Measurements from ENCODE around the gene MTPN. TPM values are rescaled to one million over a fixed set of nuclear protein-coding genes. Genes with fewer than 3 reads are reported as not detected.

The MTPN gene
- total RNA-seq, 1 experiment from 2014 or later = 166 TPM

DNA sequence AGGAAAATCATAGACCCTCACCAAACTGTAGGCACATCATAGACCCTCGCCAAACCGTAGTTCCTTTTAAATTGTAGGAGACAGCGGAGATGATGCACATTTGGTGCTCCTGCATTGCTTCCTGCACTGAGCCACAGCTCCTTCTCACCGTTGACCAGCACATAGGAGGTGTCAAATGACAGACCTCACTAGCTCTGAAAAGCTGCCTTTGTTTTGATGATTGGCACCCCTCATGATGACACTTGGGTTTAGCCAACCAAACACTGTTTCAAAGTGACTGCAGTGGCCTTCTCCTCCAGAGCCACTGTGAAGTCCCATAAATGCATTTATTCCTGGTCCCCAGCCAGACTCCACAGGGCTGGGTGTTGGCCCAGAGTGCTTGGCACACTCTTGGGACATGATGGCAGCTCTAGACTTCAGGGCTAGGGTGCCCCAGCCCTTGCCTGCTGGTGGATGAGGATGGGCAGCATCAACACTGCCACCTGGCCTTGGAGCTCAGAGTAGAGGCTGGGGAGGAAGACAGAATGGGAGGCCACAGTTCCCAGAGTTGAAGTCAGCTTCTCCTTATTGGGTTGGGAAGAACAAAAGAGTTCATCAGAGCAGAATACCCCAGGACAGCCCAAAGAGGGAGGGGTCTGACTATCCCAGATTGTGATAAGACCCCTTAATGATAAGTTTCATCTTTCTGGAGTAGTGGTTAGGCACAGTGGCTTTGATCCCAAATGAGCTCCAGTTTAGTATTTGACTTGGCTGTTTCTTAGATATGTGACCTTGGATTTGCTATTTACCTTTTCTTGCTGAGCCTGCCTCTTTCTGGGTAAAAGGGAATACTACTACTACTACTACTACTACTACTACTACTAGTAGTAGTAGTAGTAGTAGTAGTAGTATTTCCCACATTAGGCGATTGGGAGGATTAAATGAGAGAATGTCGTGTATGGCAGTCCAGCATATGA lies 75.3 kb downstream of the MTPN start:
- DNase-seq (ENCODE audit: low spot score) = no peak
- Histone ChIP-seq H3K4me1 (ENCODE audit: insufficient read depth, low read length, poor library complexity, severe bottlenecking) (no peaks in the 10 kb centered on the region), H3K9me3 (ENCODE audit: low read depth, low read length, poor library complexity, severe bottlenecking) (no peaks in the 10 kb centered on the region), H3K27ac (ENCODE audit: low read depth, low read length, poor library complexity, severe bottlenecking) (no peak overlapping the region), H3K4me3 (ENCODE audit: low read depth, low read length, poor library complexity, severe bottlenecking) (no peak overlapping the region), H3K36me3 (ENCODE audit: insufficient read depth, low read length, poor library complexity, severe bottlenecking) (no peaks in the 10 kb centered on the region), H3K27me3 (replicated peaks; ENCODE audit: insufficient read depth, low read depth, low read length, poor library complexity) (no peaks in the 10 kb centered on the region)
- TF ChIP-seq, protein P1, sequence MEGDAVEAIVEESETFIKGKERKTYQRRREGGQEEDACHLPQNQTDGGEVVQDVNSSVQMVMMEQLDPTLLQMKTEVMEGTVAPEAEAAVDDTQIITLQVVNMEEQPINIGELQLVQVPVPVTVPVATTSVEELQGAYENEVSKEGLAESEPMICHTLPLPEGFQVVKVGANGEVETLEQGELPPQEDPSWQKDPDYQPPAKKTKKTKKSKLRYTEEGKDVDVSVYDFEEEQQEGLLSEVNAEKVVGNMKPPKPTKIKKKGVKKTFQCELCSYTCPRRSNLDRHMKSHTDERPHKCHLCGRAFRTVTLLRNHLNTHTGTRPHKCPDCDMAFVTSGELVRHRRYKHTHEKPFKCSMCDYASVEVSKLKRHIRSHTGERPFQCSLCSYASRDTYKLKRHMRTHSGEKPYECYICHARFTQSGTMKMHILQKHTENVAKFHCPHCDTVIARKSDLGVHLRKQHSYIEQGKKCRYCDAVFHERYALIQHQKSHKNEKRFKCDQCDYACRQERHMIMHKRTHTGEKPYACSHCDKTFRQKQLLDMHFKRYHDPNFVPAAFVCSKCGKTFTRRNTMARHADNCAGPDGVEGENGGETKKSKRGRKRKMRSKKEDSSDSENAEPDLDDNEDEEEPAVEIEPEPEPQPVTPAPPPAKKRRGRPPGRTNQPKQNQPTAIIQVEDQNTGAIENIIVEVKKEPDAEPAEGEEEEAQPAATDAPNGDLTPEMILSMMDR (conservative IDR thresholded peaks at IDR 0.05; ENCODE audit: low read depth, low read length) = no peak
- TF ChIP-seq EZH2 (IDR thresholded peaks at IDR 0.05; ENCODE audit: borderline replicate concordance, low read depth, low read length, poor library complexity, severe bottlenecking) = no peak
- BruUV-seq (replicated peaks) = no TSS peak
- ChIA-PET POLR2A (ENCODE audit: low non-redundant PET) (no interaction called here), CTCF (no interaction called here)
- intact Hi-C loops (cut with micrococcal nuclease; ENCODE audit: unreplicated experiment) = no loop called here

DNA sequence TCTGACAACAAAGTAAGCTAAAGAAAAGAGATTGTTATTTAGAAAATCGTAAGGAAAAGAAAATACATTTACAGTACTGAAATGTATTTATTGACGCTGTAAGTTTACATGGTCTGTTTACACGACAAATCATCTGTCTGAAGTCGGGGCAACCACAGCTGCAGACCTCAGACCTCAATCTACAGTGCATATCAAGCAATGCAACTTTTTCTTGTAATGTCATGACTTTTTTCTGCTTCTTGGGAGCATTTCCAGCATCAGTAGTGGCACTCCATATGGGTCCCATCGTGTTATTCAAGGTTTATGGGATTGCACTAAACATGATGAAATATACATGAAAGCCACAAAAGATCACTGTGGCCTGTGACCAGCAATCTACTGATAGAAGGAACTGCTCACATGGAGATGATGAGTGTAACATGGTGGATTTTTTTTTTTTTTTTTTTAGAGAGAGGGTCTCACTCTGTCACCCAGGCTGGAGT lies 77.1 kb downstream of the MTPN start:
- no peak for TF ChIP-seq EZH2 (IDR thresholded peaks at IDR 0.05; ENCODE audit: borderline replicate concordance, low read depth, low read length, poor library complexity, severe bottlenecking)
- TF ChIP-seq, protein P1 (conservative IDR thresholded peaks at IDR 0.05; ENCODE audit: low read depth, low read length) = no peak
- Histone ChIP-seq H3K27me3 (replicated peaks; ENCODE audit: insufficient read depth, low read depth, low read length, poor library complexity) (no peaks in the 10 kb centered on the region), H3K27ac (ENCODE audit: low read depth, low read length, poor library complexity, severe bottlenecking) (no peak overlapping the region), H3K4me3 (ENCODE audit: low read depth, low read length, poor library complexity, severe bottlenecking) (no peak overlapping the region), H3K9me3 (ENCODE audit: low read depth, low read length, poor library complexity, severe bottlenecking) (no peaks in the 10 kb centered on the region), H3K4me1 (ENCODE audit: insufficient read depth, low read length, poor library complexity, severe bottlenecking) (no peaks in the 10 kb centered on the region), H3K36me3 (ENCODE audit: insufficient read depth, low read length, poor library complexity, severe bottlenecking) (no peaks in the 10 kb centered on the region)
- BruUV-seq (replicated peaks) = no TSS peak
- no peak for DNase-seq (ENCODE audit: low spot score)
- POLR2A ChIA-PET (ENCODE audit: low non-redundant PET) = no interaction called here
- CTCF ChIA-PET = no interaction called here
- intact Hi-C loops (cut with micrococcal nuclease; ENCODE audit: unreplicated experiment) = no loop called here

DNA sequence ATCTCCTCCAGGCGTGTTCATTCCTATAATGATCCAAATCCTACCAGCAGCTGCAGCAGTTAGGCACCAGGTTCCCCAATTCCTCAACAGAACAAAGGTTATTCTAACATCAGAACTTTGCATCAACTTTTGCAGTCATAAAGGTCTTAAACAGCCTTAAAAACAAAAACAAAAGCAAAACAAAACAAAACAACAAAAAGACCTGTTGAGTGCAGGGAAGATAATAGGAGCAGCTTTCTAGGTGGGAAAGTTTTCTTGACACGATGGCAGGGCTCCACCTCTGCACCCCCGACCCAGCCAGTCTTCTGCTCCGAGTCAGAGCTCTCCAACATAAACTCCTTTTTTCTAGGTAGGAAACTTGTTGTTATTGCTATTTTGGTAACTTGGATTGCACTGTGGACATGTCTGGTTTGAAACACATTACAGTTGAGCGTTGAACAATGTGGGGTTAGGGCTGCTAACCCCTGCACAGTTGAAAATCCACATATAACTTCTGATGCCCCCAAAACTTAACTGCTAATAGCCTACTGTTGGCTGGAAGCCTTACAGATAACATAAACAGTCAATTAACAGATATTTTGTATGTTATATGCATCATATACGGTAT lies 77.6 kb downstream of the MTPN start:
- H3K36me3 ChIP-seq (ENCODE audit: insufficient read depth, low read length, poor library complexity, severe bottlenecking) = no peaks in the 10 kb centered on the region
- CTCF ChIA-PET = no interaction called here

More for the DNA sequence above, 77.6 kb downstream of the MTPN start:
- DNase-seq (ENCODE audit: low spot score) = no peak
- Histone ChIP-seq H3K9me3 (ENCODE audit: low read depth, low read length, poor library complexity, severe bottlenecking) (no peaks in the 10 kb centered on the region), H3K27me3 (replicated peaks; ENCODE audit: insufficient read depth, low read depth, low read length, poor library complexity) (no peaks in the 10 kb centered on the region), H3K4me1 (ENCODE audit: insufficient read depth, low read length, poor library complexity, severe bottlenecking) (no peaks in the 10 kb centered on the region), H3K27ac (ENCODE audit: low read depth, low read length, poor library complexity, severe bottlenecking) (no peak overlapping the region), H3K4me3 (ENCODE audit: low read depth, low read length, poor library complexity, severe bottlenecking) (no peak overlapping the region)
- POLR2A ChIA-PET (ENCODE audit: low non-redundant PET) = no interaction called here
- no TSS peak for BruUV-seq (replicated peaks)
- no peak for TF ChIP-seq EZH2 (IDR thresholded peaks at IDR 0.05; ENCODE audit: borderline replicate concordance, low read depth, low read length, poor library complexity, severe bottlenecking)
- TF ChIP-seq, protein P1 (conservative IDR thresholded peaks at IDR 0.05; ENCODE audit: low read depth, low read length) = no peak
- intact Hi-C loops (cut with micrococcal nuclease; ENCODE audit: unreplicated experiment) = no loop called here

All from A673 (cell line).